Activated T-cell treated with anti-CD3 and anti-CD28 coated beads, Interleukin-2, amount 50 U/mL, for 1 hour (primary cell): ENCODE data around the gene CCDC85A.

Source experiments
- DNase-seq: peaks from one replicate; pipeline ENCODE4 v3.0.0-alpha.2; 2020

CCDC85A gene

GRCh38 chr2:56314796-56315195 lies 131.0 kb downstream of the CCDC85A start:
- no peak for DNase-seq

GRCh38 chr2:56315376-56315775 lies 131.6 kb downstream of the CCDC85A start:
- DNase-seq = no peak

- DNase-seq = no peak
These were observed 132.2 kb downstream of the CCDC85A start for GRCh38 chr2:56316011-56316410.

GRCh38 chr2:56318147-56318546 lies 134.4 kb downstream of the CCDC85A start:
- DNase-seq = no peak

DNA sequence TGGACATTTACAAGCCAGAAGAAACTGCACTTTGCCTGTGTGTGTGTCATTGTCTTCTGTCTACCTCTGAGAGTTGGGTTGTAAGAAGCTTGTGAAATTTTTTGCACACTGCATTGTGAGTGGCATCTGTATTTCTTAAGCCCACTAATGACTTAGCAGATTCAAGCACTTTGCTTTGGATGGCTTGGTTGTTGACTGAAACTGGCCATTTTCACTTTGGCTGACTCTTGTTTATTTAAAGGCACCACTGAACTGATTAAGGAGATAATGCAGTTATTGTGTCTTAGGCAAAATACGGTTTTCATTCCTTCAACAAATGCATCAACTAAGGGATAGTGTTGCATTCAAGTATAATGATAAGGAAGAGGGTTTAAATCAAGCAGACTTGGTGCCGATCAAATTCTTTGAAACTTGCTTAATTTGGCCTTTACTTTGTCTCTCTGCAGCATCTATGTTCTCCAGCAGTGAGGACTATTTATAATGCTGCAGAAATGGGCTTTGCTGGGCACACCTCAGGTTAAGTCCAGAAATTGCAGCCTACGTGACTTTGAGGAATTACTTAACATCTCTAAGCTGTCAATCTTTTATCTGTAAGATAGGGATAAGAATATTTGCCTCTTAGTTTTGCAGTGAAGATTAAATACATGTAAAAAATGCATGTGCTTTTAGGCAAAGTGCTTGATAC lies 142.0 kb downstream of the CCDC85A start:
- DNase-seq = no peak

- no peak for DNase-seq
These were observed 142.6 kb downstream of the CCDC85A start for GRCh38 chr2:56326346-56326741.

- DNase-seq = no peak
These were observed 148.0 kb downstream of the CCDC85A start for GRCh38 chr2:56331810-56332209.

DNA sequence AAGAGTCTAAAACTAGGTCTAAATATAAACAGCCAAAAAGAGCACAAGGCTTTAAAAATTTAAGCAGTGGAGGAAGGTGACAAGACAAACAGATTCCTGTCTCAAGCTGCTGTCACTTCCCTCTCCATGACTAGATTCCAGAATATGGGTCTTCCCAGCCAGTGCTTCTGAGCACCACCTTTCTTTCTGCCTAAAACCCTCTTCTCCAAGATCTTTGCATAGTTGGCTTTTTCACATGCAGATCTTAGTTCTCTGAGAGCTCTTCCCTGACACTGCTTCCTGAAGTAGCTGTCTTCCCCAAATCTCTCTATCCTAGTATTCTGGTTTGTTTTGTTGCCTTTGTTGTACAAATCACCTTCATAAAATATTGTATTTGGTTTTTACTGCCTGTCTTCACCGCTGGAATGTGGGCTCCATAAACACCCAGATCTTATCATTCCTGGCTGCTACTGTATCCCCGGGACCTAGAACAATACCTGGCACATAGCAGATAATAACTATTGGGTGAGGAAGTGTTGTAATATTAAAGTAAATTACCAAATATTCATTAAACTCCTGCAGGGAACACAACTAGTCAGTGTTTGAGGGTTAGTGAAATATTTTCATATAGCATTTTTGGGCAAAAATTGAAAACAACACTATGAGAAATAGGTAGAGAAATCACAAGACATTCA lies 150.2 kb downstream of the CCDC85A start:
- no peak for DNase-seq

- no peak for DNase-seq
These were observed 150.8 kb downstream of the CCDC85A start for GRCh38 chr2:56334622-56335021.

DNA sequence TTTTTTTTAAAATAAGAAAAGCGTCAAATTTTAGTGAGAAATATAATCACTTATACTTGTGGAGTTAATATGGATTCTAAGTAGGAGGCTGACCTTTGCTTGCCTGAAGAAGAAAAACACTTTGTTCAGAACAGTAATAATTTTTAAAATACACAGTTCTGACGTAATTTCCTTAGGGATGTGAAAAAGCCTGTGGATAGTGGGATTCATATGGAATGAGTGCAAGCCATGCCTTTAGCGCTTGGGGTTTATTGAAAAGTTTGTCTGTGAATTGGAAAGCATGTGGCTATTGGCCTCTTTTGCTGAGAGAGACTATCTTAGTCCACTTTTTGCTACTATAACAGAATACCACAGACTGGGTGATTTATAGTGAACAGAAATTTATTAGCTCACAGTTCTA lies 151.3 kb downstream of the CCDC85A start:
- no peak for DNase-seq

- DNase-seq = no peak
These were observed 153.6 kb downstream of the CCDC85A start for GRCh38 chr2:56337342-56337741.

GRCh38 chr2:56338232-56338631 lies 154.4 kb downstream of the CCDC85A start:
- DNase-seq = no peak

- DNase-seq = no peak
These were observed 161.0 kb downstream of the CCDC85A start for GRCh38 chr2:56344771-56345170.

DNA sequence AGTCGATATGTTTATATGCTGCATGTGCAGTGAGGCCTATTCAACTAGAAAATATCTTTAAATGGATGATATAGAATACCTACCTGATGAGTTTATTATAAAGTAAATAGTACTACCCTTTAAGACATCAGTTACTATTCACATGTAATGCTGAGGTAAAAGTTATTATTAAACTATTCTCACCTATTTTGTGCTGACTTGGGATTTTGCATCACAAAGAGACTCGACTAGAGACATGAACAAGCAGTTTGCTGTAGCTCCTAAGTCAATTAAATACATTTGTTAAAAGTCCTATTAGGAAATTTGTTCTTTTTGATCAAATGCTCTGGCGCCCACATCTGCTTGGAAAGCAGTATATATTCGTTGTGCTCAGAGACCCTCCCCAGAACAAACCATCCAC lies 164.1 kb downstream of the CCDC85A start:
- no peak for DNase-seq

GRCh38 chr2:56348392-56349210 lies 164.8 kb downstream of the CCDC85A start:
- DNase-seq = no peak

- DNase-seq = no peak
These were observed 174.0 kb downstream of the CCDC85A start for GRCh38 chr2:56357655-56358295.

DNA sequence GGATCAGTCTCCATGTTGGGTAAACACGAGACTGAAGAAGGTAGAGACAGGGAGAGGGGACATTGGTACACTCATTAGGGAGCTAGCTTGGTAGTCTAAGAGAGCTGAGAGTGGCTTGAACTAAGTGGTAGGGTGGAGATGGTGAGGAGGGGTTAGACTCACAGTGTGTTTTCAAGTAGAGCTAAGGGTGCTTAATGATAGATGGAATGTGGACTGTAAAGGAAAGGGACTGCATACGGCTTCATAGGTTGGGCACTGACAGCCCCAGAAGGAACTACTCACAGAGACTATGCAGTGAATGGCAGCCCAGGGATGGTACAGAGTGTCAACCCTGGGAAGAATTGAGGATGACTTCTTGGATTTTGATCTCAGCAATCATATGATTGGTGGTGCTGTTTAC lies 178.1 kb downstream of the CCDC85A start:
- no peak for DNase-seq

DNA sequence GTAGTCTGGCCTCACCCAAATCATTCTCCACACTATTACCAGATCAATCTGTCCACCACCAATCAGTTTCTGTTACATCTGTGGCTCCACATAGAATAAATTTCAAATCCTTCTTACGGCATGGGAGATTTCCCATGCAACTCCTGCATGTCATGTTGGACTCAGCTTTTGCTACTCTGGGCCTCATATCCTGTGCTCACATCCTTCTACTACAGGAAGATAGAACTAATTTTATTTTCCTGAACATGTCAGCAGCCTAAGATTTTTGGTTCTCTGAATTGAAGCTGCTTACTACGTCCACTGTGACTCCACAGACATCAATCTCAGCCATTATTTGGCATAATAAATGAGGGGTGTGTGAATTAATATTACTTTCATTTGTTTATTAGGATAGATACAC lies 181.1 kb downstream of the CCDC85A start:
- DNase-seq = no peak

GRCh38 chr2:56369316-56369715 lies 185.5 kb downstream of the CCDC85A start:
- DNase-seq = no peak

GRCh38 chr2:56372071-56372656 lies 188.4 kb downstream of the CCDC85A start:
- no peak for DNase-seq

- no peak for DNase-seq
These were observed 191.5 kb downstream of the CCDC85A start for GRCh38 chr2:56375251-56375650.

DNA sequence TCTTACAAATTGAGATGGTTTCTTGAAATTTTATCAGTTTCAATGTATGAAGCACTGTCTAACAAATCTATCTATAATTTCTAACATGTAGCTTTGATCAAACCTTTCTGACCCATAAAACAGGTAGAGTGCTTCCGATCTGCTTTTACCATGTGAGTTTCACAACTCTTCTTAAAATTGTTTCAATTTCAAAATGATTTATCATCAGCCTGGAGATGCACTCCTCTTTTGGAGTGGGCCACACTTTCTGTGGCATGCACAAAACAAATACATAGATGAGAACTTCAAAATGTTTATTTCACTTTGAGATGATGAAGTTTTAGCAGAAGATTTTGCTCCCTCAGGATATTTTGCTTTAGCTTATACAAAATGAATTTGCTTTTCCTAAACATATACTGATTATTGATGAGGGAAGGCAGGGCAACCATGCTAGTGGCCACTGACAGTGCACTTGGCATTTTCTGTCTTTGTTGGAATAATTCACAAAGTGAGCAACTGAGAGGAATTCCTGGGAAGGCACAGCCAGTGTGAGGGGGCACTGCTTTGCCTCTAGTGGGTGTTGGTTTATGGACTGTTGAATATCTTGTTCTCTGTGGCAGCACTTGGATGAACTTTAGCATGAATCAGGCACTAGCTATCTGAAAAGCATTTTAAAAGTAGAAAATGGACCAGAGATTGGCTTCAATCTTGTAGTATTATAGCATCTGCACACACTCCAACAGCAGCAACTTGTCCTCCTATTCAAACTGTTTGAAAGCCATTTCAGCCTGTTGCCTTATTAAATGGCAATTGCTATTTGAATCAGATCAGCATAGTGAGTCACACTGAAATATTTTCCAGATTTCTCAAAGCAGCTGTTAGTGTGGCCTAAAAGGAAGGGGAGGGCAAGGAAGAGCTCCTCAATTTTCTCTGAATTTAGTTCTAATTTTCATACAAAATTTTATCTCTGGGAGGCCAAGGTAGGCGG lies 193.2 kb downstream of the CCDC85A start:
- no peak for DNase-seq
